ENCODE results near the gene GAB2.

DNA sequence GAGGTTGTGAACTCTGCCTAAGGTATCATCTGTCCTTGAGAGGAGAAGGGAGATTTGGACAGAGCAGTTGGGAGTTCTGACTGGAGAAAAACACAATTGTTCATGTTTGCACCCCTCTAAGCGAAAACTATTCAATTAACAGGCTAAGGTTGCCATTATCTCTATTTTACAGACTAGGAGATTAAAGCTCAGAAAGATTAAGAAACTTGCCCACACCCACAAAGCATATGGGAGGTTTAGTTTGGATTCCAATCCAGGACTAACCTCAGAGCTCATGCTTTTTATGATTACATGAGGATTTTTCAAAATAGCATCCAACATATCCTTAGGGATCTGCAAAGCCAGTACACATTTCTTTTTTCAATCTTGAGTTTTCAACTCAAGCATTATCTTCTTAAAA is 22.0 kb downstream of the GAB2 start:
- TF ChIP-seq CTCF (IDR thresholded peaks at IDR 0.05) (no peak), POLR2A (IDR thresholded peaks at IDR 0.05) (no peak)

All from lower leg skin (tissue), 3 donors.